ENCODE results near the gene SORCS1.

The SORCS1 gene

DNA sequence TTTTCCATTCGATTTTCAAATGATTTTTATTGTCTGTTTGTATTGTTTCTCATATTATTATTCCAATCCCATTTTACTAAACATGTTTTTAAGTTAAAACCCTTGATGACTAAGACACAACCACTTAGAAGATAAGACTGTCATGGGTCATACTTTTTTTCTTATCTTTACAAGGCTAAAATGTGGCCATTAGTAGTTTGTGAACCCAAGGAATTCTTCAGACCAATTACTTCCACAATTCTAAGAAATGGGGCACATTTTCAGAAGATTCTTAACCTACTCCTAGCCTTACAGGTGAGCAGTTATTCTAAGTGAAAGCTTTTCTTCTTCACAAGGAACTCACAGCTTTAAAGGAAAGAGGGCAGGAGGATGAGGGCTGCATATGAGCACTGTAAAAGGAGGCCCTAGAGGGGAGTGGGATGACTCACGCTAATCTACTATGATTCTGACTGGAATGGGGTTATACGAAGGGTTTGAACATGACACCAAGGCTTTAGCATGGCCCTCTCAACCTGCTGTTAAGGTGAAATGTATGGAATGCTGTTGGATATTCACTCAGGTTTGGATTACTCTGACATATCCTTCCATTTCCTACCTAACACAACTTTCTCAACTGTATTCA lies 81.0 kb downstream of the SORCS1 start:
- ChIA-PET POLR2A (no interaction called here), CTCF (no interaction called here)
- DNase-seq (ENCODE audit: extremely low spot score) = no peak
- no peak for TF ChIP-seq NFRKB (IDR thresholded peaks at IDR 0.05)
- no peak for TF ChIP-seq CTBP1 (IDR thresholded peaks at IDR 0.05; ENCODE audit: borderline replicate concordance)
- no peak for TF ChIP-seq FOXA1 (IDR thresholded peaks at IDR 0.05)
- no peak for TF ChIP-seq BHLHE40 (IDR thresholded peaks at IDR 0.05; ENCODE audit: borderline replicate concordance)
- TF ChIP-seq LEF1 (IDR thresholded peaks at IDR 0.05; ENCODE audit: borderline replicate concordance) = no peak

DNA sequence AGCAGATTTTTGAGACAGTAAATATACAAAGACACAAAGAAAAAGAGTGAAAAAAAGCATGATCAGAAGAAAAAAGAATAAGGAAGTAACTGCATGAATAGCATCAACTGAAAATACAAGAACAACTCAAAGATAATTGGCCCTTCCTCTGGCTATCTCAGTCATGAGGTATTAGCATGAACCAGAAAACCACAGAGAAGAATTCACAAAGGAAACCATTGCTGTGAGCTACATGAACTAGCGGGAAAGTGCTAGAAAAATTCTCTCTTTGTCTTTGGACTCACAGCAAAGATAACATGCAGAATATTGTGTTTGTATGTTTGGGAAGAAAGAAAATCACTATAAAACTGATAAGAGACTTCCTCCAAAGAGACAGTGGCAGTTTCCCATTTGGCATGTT lies 82.9 kb downstream of the SORCS1 start:
- CTCF ChIA-PET = no interaction called here
- TF ChIP-seq ELF4 (IDR thresholded peaks at IDR 0.05) (no peak), FOXM1 (IDR thresholded peaks at IDR 0.05; ENCODE audit: borderline replicate concordance) (no peak), FOXA1 (IDR thresholded peaks at IDR 0.05) (no peak), TARDBP (IDR thresholded peaks at IDR 0.05) (no peak), BHLHE40 (IDR thresholded peaks at IDR 0.05; ENCODE audit: borderline replicate concordance) (no peak), ARNT (IDR thresholded peaks at IDR 0.05) (no peak)
- POLR2A ChIA-PET = no interaction called here
- DNase-seq (ENCODE audit: extremely low spot score) = no peak

DNA sequence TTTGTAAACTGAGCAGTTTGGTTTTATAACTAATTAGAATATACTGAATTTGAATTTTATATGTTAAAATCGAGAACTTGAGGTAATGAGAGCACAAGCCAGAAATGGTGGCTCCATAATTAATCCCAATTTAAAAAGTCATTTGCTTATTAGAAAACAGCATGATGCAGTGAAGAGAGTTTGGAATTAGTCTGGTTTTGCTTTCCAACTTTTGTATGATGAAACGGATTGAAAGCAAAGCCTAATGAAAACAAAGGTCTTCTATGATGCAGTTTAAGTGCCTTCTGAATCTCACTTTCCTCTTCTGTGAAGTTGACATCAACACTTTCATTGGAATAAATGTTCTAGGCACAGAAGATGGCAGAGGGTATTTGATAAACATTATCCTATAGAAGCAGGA lies 89.4 kb downstream of the SORCS1 start:
- ChIA-PET CTCF (no interaction called here), POLR2A (no interaction called here)
- DNase-seq (ENCODE audit: extremely low spot score) = no peak

DNA sequence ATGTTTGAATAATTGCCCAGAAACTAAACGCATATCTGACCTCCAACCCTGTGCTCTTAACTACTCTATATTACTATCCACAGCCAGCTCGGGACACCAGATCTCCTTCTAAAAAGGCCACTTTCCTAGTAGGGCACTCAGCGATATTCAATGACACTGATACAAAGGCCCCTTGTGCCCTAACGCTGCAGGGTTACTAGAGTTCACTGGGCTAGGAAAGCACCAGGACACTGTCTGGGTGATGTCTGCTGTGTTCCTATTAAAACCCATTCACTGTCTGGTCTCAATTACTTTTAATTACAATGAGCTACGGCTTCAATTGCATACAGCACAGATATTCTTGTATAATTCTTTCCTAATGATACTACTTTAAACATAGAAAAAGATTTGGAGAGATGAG lies 91.7 kb downstream of the SORCS1 start:
- CTCF ChIA-PET = no interaction called here

More for the DNA sequence above, 89.4 kb downstream of the SORCS1 start:
- TF ChIP-seq FOXM1 (IDR thresholded peaks at IDR 0.05; ENCODE audit: borderline replicate concordance) (no peak), BHLHE40 (IDR thresholded peaks at IDR 0.05; ENCODE audit: borderline replicate concordance) (no peak), NFRKB (IDR thresholded peaks at IDR 0.05) (no peak), CTBP1 (IDR thresholded peaks at IDR 0.05; ENCODE audit: borderline replicate concordance) (no peak), TARDBP (IDR thresholded peaks at IDR 0.05) (no peak), ARNT (IDR thresholded peaks at IDR 0.05) (no peak), HDGF (IDR thresholded peaks at IDR 0.05; ENCODE audit: borderline replicate concordance) (no peak), ZNF384 (IDR thresholded peaks at IDR 0.05) (no peak), L3MBTL2 (conservative IDR thresholded peaks at IDR 0.05) (no peak), ELF4 (IDR thresholded peaks at IDR 0.05) (no peak), FOXA1 (IDR thresholded peaks at IDR 0.05) (no peak), SP1 (IDR thresholded peaks at IDR 0.05) (no peak), LEF1 (IDR thresholded peaks at IDR 0.05; ENCODE audit: borderline replicate concordance) (no peak), SUZ12 (IDR thresholded peaks at IDR 0.05) (no peak)
- TF ChIP-seq, protein P1, sequence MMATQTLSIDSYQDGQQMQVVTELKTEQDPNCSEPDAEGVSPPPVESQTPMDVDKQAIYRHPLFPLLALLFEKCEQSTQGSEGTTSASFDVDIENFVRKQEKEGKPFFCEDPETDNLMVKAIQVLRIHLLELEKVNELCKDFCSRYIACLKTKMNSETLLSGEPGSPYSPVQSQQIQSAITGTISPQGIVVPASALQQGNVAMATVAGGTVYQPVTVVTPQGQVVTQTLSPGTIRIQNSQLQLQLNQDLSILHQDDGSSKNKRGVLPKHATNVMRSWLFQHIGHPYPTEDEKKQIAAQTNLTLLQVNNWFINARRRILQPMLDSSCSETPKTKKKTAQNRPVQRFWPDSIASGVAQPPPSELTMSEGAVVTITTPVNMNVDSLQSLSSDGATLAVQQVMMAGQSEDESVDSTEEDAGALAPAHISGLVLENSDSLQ (IDR thresholded peaks at IDR 0.05) = no peak

GRCh38 chr10:107072028-107072427 lies 92.5 kb downstream of the SORCS1 start:
- DNase-seq (ENCODE audit: extremely low spot score) = no peak
- ChIA-PET CTCF (no interaction called here), POLR2A (no interaction called here)
- TF ChIP-seq SP1 (IDR thresholded peaks at IDR 0.05) (no peak), NFRKB (IDR thresholded peaks at IDR 0.05) (no peak), ZNF384 (IDR thresholded peaks at IDR 0.05) (no peak), FOXK2 (IDR thresholded peaks at IDR 0.05) (no peak), ARNT (IDR thresholded peaks at IDR 0.05) (no peak), BHLHE40 (IDR thresholded peaks at IDR 0.05; ENCODE audit: borderline replicate concordance) (no peak), SUZ12 (IDR thresholded peaks at IDR 0.05) (no peak), LEF1 (IDR thresholded peaks at IDR 0.05; ENCODE audit: borderline replicate concordance) (no peak), L3MBTL2 (conservative IDR thresholded peaks at IDR 0.05) (no peak), FOXM1 (IDR thresholded peaks at IDR 0.05; ENCODE audit: borderline replicate concordance) (no peak), FOXA1 (IDR thresholded peaks at IDR 0.05) (no peak), CTBP1 (IDR thresholded peaks at IDR 0.05; ENCODE audit: borderline replicate concordance) (no peak), HDGF (IDR thresholded peaks at IDR 0.05; ENCODE audit: borderline replicate concordance) (no peak)

More for the DNA sequence above, 91.7 kb downstream of the SORCS1 start:
- DNase-seq (ENCODE audit: extremely low spot score) = no peak
- no peak for TF ChIP-seq FOXM1 (IDR thresholded peaks at IDR 0.05; ENCODE audit: borderline replicate concordance)
- TF ChIP-seq, protein P1 (IDR thresholded peaks at IDR 0.05) = no peak
- TF ChIP-seq ZNF384 (IDR thresholded peaks at IDR 0.05) = no peak
- no peak for TF ChIP-seq L3MBTL2 (conservative IDR thresholded peaks at IDR 0.05)
- TF ChIP-seq SP1 (IDR thresholded peaks at IDR 0.05) = no peak
- TF ChIP-seq ELF4 (IDR thresholded peaks at IDR 0.05) = no peak
- no peak for TF ChIP-seq FOXK2 (IDR thresholded peaks at IDR 0.05)
- TF ChIP-seq HDGF (IDR thresholded peaks at IDR 0.05; ENCODE audit: borderline replicate concordance) = no peak
- no peak for TF ChIP-seq ARNT (IDR thresholded peaks at IDR 0.05)
- TF ChIP-seq BHLHE40 (IDR thresholded peaks at IDR 0.05; ENCODE audit: borderline replicate concordance) = no peak
- no peak for TF ChIP-seq FOXA1 (IDR thresholded peaks at IDR 0.05)
- no peak for TF ChIP-seq NFRKB (IDR thresholded peaks at IDR 0.05)
- no peak for TF ChIP-seq CTBP1 (IDR thresholded peaks at IDR 0.05; ENCODE audit: borderline replicate concordance)
- TF ChIP-seq TARDBP (IDR thresholded peaks at IDR 0.05) = no peak
- TF ChIP-seq LEF1 (IDR thresholded peaks at IDR 0.05; ENCODE audit: borderline replicate concordance) = no peak
- POLR2A ChIA-PET = no interaction called here

DNA sequence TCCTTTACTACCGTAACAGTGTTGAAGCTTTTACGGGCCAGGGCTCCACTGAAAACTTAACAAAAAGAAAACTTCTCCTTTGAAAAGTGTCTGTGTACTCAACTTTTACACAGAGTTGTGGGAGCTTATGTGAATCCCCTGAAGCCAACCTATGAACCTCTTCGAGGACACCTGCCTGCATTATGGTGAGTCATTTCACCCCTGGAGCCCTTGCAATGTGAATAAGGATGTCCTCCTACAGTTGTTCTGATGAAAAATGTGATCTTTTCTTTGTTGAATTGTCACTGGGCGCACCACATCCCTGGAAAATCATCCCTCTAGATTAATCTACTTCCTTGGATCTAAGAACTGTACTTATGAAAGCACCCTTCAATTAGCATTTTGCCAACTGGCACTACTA lies 93.2 kb downstream of the SORCS1 start:
- POLR2A ChIA-PET = no interaction called here
- no peak for DNase-seq (ENCODE audit: extremely low spot score)
- CTCF ChIA-PET = interaction anchor here (0.7 kb wide), 2 partner anchors 20 to 709 kb away, joined by 3 read pairs; no protein-coding TSS in a partner anchor
- TF ChIP-seq HDGF (IDR thresholded peaks at IDR 0.05; ENCODE audit: borderline replicate concordance) (no peak), NFRKB (IDR thresholded peaks at IDR 0.05) (no peak), FOXK2 (IDR thresholded peaks at IDR 0.05) (no peak), SP1 (IDR thresholded peaks at IDR 0.05) (no peak)
- TF ChIP-seq, protein P1 (IDR thresholded peaks at IDR 0.05) = no peak

Measured in HEK293T (cell line).